Muscle of arm (tissue), 14 donors: Measurements from ENCODE around the gene SCGB2B2. TPM values are rescaled to one million over a fixed set of nuclear protein-coding genes. Genes with fewer than 3 reads are reported as not detected.
"Not testable (repeated sequence)": the region's sequence is repeated elsewhere in the genome, so short reads cannot be mapped to it uniquely, and the experiment has no call there.

Experiments used
- DNase-seq: peaks from one replicate; pipeline ENCODE4 v3.0.0-alpha.2; 2013
- long read RNA-seq, 11 donors: transcript quantifications; one replicate each; lab custom pipeline, GENCODE V29; 2026
- polyA plus RNA-seq, 12 donors: library from polyadenylated mRNA; unstranded; fragments of 120-200 nt; gene quantifications; one replicate each; pipeline ENCODE4 v1.2.1, GENCODE V29; 2013; ENCODE audit not compliant: insufficient read length in 12 of 12

The SCGB2B2 gene
- 1 to 10 TPM in 1 of 12 donors, under 1 TPM in 9, not detected in 2; 0.18 to 1.1 (median 0.57) TPM for polyA plus RNA-seq
- long read RNA-seq, donor 1, partial matches to known transcripts: 22 of 22 reads
- long read RNA-seq, donor 1, other reads (novel, unspliced or antisense): 0 of 22 reads
- long read RNA-seq, donor 2, partial matches to known transcripts: 23 of 28 reads
- long read RNA-seq, donor 2, other reads (novel, unspliced or antisense): 5 of 28 reads
- long read RNA-seq, donor 3: 0 reads
- long read RNA-seq, donor 4: 0 reads
- long read RNA-seq, donor 5, partial matches to known transcripts: 0 of 5 reads
- long read RNA-seq, donor 5, other reads (novel, unspliced or antisense): 5 of 5 reads
- long read RNA-seq, donor 6, partial matches to known transcripts: 5 of 5 reads
- long read RNA-seq, donor 6, other reads (novel, unspliced or antisense): 0 of 5 reads
- long read RNA-seq, donor 7, partial matches to known transcripts: 8 of 8 reads
- long read RNA-seq, donor 7, other reads (novel, unspliced or antisense): 0 of 8 reads
- long read RNA-seq, donor 8, partial matches to known transcripts: 24 of 24 reads
- long read RNA-seq, donor 8, other reads (novel, unspliced or antisense): 0 of 24 reads
- long read RNA-seq, donor 9: 0 reads
- long read RNA-seq, donor 10: 0 reads
- long read RNA-seq, donor 11, partial matches to known transcripts: 16 of 21 reads
- long read RNA-seq, donor 11, other reads (novel, unspliced or antisense): 5 of 21 reads

- DNase-seq: no peak
Observed at GRCh38 chr19:34676697-34677385, at the start of gene SCGB2B2. Gene SCGB2B2, minus strand, starts transcription at chr19:34677159. Its CDS starts 82,596 bp downstream, at chr19:34594563.

GRCh38 chr19:34725400-34725799 lies 48.4 kb upstream of the SCGB2B2 start:
- no peak for DNase-seq

- no peak for DNase-seq
Observed at GRCh38 chr19:34722353-34722752, 45.4 kb upstream of the SCGB2B2 start.

- DNase-seq: no peak
Observed at GRCh38 chr19:34715357-34715756, 38.4 kb upstream of the SCGB2B2 start.

GRCh38 chr19:34713262-34713637 lies 36.3 kb upstream of the SCGB2B2 start:
- DNase-seq: no peak

GRCh38 chr19:34712395-34713261 lies 35.7 kb upstream of the SCGB2B2 start:
- peak; percentile 58 for DNase-seq

GRCh38 chr19:34711890-34712289 lies 34.9 kb upstream of the SCGB2B2 start:
- no peak for DNase-seq

GRCh38 chr19:34707661-34708060 lies 30.7 kb upstream of the SCGB2B2 start:
- DNase-seq: no peak

GRCh38 chr19:34692549-34692948 lies 15.6 kb upstream of the SCGB2B2 start:
- DNase-seq: no peak

- no peak for DNase-seq
Observed at GRCh38 chr19:34690372-34690771, 13.4 kb upstream of the SCGB2B2 start.

- no peak for DNase-seq
Observed at GRCh38 chr19:34688592-34688991, 11.6 kb upstream of the SCGB2B2 start.

- no peak for DNase-seq
Observed at GRCh38 chr19:34687348-34687747, 10.4 kb upstream of the SCGB2B2 start.

GRCh38 chr19:34686455-34686854 lies 9.5 kb upstream of the SCGB2B2 start:
- DNase-seq: no peak

GRCh38 chr19:34685266-34685665 lies 8.3 kb upstream of the SCGB2B2 start:
- not testable (repeated sequence) for DNase-seq

- DNase-seq: no peak
Observed at GRCh38 chr19:34681478-34681877, 4.5 kb upstream of the SCGB2B2 start.

- DNase-seq: no peak
Observed at GRCh38 chr19:34678421-34678820, 1.5 kb upstream of the SCGB2B2 start.

- no peak for DNase-seq
Observed at GRCh38 chr19:34678085-34678412, 1.1 kb upstream of the SCGB2B2 start.

GRCh38 chr19:34677386-34678084 lies 576 bp upstream of the SCGB2B2 start, which contains the start of gene ZNF302:
Gene ZNF302, plus strand, starts transcription at chr19:34677678. Its CDS starts 1,127 bp downstream, at chr19:34678805.
- DNase-seq: peak; percentile 97

- DNase-seq: no peak
Observed at GRCh38 chr19:34675919-34676318, 1.0 kb downstream of the SCGB2B2 start.

- DNase-seq: no peak
Observed at GRCh38 chr19:34675250-34675649, 1.7 kb downstream of the SCGB2B2 start.

GRCh38 chr19:34673590-34673989 lies 3.4 kb downstream of the SCGB2B2 start:
- DNase-seq: no peak
